Ramos (cell line): Measurements from ENCODE around the gene HORMAD2.

Experiments used
- in situ Hi-C: fragments of 300-500 bp; cut with MboI; formaldehyde crosslinking; loops from one replicate; pipeline ENCODE4 v1.14.3; 2022; ENCODE audit warnings: low sequenced_read_pairs; ENCODE audit not compliant: unreplicated experiment

Gene HORMAD2, protein sequence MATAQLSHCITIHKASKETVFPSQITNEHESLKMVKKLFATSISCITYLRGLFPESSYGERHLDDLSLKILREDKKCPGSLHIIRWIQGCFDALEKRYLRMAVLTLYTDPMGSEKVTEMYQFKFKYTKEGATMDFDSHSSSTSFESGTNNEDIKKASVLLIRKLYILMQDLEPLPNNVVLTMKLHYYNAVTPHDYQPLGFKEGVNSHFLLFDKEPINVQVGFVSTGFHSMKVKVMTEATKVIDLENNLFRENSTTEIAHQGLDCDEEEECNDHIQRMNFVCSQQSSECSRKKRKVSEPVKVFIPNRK

DNA sequence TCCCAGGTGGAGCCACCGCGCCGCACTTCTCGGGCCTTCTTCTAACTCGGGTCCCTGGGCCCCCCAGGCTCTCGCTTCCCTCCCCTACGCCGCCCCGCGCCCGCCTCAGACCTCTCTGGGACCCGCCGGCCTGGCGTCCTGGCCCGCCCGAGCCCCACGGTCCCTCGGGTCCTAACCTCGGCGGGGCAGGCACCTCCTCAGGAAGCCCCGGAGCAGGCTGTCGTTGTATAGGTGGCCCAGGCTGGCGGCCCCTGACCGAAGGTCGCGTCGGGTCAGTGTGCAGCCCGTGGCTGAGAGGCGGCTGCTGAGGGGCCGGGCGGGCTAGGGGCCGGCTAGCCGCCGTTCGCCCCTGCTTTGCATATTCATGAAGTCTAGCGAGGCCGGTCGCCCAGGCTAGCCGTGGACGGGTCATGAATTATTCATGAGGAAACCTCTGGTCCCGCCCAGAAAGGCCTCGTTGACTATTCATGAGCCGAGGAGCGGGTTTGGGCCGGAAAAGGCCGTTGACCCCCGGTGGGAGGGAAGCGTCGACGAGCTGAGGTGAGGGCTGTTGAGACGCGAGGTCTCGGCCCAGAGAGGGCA is at the start of gene HORMAD2:
HORMAD2 (plus strand) TSS at position 513 of the 582 bp plus-strand sequence. CDS start 13,489 bp downstream, outside the sequence.
- in situ Hi-C loops: no loop called here

DNA sequence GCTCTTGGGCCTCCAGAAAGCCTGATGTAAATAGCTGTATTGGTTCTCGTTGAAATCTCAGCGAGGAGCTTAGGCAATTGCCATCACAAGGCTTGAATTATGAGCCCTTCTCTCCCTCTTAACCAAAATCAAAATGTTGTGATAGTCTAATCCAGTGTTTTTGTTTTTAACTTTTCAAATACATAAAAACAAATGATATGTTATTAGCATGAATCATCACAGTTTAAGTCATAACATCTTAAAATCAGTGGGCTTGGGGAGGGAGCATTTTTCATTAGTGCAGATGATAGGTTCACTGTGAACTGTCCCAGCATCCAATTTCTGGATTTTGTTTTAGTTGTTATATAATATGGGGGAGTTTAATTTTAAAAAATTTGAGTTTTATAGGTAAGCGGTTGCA is 48.9 kb upstream of the HORMAD2 start:
- in situ Hi-C loops: no loop called here

- in situ Hi-C loops: no loop called here
These were observed 48.4 kb upstream of the HORMAD2 start for GRCh38 chr22:30031764-30032455.

DNA sequence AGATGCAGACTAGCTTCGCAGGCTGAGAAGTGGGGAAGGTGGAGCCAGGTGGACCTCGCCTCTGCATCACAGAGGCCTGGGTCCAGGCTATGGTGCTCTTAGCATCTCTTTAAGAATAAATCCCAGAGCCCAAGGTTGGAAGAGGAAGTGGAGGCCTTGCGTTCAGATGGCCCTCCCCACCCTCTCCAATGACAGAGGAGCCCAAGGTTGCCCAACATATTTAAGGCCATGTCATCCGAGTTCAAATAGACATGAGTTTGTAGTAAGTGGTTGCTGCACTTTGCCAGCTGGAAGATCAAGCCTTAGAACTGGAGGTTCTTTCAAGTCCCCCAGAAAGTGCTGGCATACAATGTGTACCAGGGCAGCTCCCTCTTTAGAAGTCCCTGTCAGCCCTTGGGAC is 47.1 kb upstream of the HORMAD2 start:
- in situ Hi-C loops: no loop called here

GRCh38 chr22:30033901-30034300 is 46.4 kb upstream of the HORMAD2 start:
- in situ Hi-C loops: no loop called here

GRCh38 chr22:30036656-30037055 is 43.6 kb upstream of the HORMAD2 start:
- in situ Hi-C loops: no loop called here

DNA sequence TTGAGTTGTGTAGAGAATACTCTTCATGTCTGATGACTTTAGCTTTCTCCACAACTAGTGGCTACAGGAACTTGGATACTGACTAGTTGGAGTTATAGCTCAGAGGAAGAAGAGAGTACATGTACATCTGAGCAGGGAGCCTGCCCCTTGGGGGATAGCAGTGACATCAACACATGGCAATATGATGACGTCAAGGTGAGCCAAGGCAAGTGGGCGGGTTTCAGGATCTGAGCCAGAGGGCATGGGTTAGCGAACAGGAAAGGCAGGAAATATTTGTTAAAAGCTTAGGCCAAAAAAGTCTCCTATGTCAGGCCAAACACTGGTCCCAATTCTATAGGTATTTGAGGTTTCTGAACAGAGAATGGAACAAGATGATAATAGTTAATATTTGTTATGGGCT is 42.0 kb upstream of the HORMAD2 start:
- in situ Hi-C loops: no loop called here

DNA sequence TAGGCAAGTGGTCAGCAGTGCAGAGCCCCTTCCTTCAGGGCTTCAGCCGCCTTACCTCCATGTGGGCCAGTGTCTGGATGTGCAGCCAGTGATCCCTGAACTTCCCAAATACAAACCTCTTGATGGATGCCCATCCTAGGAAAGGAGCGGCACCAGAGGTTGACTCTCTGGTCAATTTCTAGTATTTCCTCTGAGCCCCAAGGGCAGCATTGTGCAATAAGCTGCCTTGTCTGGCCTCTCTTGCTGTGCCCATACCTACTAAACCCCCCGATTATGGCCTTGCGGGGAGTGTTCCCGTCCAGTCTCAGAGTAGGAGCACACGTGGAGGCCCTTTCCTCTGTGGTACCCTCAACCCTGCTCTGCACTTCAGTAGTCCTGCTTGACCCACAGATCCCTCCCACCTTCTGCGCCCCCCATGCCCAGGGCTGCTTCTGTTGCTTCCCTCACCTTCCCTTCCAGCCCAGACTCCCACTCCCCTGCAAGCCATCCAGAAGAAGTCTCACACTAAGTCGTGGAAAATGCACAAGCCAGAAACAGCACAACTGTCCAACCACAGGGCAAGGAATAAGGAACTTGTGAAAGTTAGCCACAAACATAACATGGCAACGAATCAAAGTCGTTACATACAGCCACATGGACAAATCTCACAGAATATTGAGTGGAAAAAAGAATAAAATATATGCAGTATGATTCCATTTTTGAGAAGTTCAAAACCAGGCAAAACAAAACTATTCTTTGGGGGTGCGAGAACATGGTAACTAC is 39.6 kb upstream of the HORMAD2 start:
- in situ Hi-C loops: no loop called here

DNA sequence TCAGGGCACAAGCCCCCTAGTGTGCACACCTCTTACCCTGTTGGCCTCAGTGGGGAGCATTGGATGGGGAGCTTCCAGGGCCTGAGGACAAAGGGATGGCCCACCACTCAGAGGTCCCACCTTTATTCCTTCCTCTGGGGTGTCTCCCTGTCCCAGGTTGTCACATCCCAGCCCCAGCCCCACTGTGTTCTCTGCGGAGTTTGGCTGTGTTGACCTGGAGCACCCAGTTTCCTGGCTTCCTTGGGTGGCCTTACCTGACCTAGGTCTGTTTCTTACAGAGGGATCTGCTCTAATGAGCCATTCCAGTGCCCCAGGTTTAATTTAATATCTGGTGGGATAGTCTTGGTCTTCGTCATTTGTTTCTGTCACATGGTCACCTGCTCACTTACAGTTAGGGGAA is 38.8 kb upstream of the HORMAD2 start:
- in situ Hi-C loops: no loop called here

DNA sequence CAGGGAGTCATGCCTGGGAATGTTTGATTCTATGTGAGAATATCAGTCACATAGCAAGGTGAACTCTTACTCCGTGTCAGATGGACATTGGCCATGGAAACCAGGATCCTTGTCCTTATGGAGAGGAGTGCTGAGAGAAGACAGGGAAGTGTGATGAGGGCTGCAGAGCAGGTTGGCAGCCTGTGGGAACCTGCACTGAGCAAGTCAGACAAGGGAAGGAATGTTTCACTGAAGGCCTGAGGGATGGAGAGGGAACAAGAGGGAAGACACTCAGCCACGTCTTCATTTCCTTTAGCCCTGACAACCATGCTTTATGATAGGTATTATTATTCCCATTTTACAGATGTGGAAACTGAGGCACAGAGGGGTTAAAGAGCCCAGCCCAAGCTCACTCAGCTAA is 38.4 kb upstream of the HORMAD2 start:
- in situ Hi-C loops: no loop called here

DNA sequence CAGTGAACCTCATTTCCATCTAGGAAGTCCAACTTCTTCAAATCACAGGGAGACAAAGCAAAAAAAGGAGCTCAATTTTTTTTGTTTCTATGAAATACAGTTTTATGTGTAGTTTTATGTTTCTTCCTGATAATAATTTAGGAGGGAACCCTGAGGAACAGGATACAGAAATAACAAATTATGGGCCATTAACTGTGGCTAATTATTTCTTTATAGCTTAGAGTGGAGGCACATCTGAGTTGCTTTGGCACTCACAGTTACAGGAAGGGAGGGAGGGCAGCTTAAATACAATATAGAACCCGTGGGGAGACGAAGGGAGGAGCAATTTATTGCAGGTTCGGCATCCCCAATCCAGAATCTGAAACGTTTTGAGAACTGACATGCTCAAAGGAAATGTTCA is 37.1 kb upstream of the HORMAD2 start:
- in situ Hi-C loops: no loop called here

GRCh38 chr22:30044369-30044768 is 35.9 kb upstream of the HORMAD2 start:
- in situ Hi-C loops: no loop called here

- in situ Hi-C loops: no loop called here
These were observed 35.3 kb upstream of the HORMAD2 start for GRCh38 chr22:30044881-30045493.

GRCh38 chr22:30045494-30045887 is 34.8 kb upstream of the HORMAD2 start:
- in situ Hi-C loops: no loop called here

DNA sequence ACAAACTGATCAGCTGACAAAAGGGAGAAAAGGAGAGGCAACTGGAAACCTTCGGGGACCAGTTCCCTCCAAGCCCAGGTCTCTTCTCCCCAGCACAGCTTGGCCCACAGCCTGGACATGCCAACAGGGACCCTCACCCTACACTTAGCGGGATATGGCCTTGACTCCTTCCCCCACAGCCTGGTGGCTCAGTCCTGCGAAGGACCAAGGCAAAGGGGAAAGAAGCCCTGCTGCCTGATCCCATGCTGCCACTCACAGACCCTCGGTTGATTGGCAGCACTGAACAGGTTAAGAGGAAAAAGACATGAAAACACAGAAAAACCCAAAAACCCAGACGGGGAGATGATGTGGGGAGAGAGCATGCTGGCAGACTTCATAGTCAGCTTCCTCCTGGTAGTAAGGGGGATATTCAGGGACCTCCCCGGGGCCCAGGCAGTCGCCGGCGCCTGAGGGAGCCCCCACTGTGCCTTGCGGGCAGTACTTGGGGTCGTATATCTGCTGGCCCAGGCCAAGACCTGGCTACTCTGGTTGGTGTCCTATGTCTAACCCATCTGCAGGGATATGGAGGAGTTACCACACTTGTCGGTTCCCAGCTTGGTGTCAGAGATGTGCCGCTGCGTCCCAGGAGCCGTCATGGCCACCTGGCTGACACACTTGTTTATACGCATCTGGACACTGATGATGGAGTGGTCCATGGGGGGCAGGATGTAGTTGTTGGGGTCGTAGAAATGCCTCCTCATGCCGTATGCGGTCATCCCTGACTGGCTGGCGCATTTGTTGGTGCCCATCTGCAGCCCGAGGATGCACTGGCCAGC is 34.2 kb upstream of the HORMAD2 start:
- in situ Hi-C loops: no loop called here

- in situ Hi-C loops: no loop called here
These were observed 33.4 kb upstream of the HORMAD2 start for GRCh38 chr22:30046716-30047363.

- in situ Hi-C loops: no loop called here
These were observed 32.9 kb upstream of the HORMAD2 start for GRCh38 chr22:30047364-30047738.

GRCh38 chr22:30048681-30049080 is 31.6 kb upstream of the HORMAD2 start:
- in situ Hi-C loops: no loop called here

GRCh38 chr22:30054067-30054763 is 26.0 kb upstream of the HORMAD2 start:
- in situ Hi-C loops: no loop called here
